BE2C (cell line): ENCODE measurements around the gene VASH1.
A peak's percentile ranks its signal among the peaks of the same experiment; 100 is the strongest.

Experiments
- DNase-seq: peaks from one replicate; pipeline ENCODE4 v3.0.0-alpha.2; 2020
- H3K27me3 ChIP-seq: fragments of 250-450 bp; sonication (Bioruptor Pico); 2 replicates; pipeline ENCODE4 v1.5.1; 2020; ENCODE audit warnings: mild to moderate bottlenecking
- H3K36me3 ChIP-seq: fragments of 250-450 bp; sonication (Bioruptor Pico); 2 replicates; pipeline ENCODE4 v1.5.1; 2020; ENCODE audit warnings: mild to moderate bottlenecking
- H3K4me1 ChIP-seq: fragments of 250-450 bp; sonication (Bioruptor Pico); 2 replicates; pipeline ENCODE4 v1.5.1; 2020
- H3K4me3 ChIP-seq: 2 replicates; pipeline ENCODE4 v1.5.1; 2011; ENCODE audit warnings: low read depth, low read length
- H3K9me3 ChIP-seq: fragments of 250-450 bp; sonication (Bioruptor Pico); 2 replicates; pipeline ENCODE4 v1.5.1; 2020
- TF ChIP-seq, protein P1 (sequence below): IDR thresholded peaks from 2 replicates; pipeline ENCODE4 v1.5.1; 2012; ENCODE audit warnings: mild to moderate bottlenecking, low read depth, low read length

The VASH1 gene

DNA sequence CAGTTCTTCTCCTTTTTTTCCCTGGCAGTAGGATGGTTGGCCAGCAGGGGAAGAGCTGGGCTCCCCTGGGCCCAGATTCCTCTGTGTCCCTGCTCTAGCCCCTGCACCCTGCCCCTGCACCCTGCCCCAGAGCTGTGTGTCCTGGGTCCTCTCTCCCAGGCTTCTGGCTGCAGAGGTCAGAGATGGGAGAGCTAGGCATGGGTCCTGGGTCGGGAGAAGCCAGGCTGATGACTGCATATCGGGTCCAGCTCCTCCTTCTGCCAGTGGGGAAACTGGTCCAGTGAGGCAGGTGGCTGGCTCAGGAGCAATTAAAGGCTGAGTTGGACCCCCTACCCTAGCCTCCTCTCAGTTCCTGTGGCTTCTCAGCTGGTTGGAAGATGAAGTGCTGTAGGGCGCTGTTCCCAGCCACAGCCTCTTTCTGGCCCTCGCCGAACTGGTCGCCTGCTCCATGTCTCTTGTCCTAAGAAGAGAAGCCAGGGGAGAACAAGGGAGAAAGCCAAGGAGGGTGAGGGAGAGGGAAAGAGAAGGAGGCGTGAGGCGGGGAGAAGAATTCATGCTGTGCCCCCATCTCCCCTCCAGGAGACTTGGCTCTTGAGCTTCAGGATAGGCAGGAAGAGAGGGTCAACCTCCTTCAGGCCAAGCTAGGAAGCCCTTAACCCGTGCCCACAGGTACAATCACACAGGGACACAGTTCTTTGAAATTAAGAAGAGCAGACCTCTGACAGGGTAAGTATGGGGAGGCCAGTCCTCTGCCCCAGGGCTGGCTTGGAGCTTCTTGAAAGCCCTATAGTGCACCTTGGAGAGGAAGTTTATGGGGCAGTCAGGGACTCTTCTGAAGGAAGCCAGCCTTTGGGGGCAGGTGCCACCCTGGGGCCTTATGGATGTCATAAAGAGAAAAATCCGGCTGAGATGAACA, 9.5 kb downstream of the VASH1 start:
- no peak overlapping the region for H3K4me3 ChIP-seq
- DNase-seq = no peak
- TF ChIP-seq, protein P1, sequence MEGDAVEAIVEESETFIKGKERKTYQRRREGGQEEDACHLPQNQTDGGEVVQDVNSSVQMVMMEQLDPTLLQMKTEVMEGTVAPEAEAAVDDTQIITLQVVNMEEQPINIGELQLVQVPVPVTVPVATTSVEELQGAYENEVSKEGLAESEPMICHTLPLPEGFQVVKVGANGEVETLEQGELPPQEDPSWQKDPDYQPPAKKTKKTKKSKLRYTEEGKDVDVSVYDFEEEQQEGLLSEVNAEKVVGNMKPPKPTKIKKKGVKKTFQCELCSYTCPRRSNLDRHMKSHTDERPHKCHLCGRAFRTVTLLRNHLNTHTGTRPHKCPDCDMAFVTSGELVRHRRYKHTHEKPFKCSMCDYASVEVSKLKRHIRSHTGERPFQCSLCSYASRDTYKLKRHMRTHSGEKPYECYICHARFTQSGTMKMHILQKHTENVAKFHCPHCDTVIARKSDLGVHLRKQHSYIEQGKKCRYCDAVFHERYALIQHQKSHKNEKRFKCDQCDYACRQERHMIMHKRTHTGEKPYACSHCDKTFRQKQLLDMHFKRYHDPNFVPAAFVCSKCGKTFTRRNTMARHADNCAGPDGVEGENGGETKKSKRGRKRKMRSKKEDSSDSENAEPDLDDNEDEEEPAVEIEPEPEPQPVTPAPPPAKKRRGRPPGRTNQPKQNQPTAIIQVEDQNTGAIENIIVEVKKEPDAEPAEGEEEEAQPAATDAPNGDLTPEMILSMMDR = no peak
- no peaks in the 10 kb centered on the region for H3K9me3 ChIP-seq
- H3K27me3 ChIP-seq = no peaks in the 10 kb centered on the region
- no peaks in the 10 kb centered on the region for H3K36me3 ChIP-seq
- peaks cover 18% of the 10 kb centered on the region for H3K4me1 ChIP-seq

DNA sequence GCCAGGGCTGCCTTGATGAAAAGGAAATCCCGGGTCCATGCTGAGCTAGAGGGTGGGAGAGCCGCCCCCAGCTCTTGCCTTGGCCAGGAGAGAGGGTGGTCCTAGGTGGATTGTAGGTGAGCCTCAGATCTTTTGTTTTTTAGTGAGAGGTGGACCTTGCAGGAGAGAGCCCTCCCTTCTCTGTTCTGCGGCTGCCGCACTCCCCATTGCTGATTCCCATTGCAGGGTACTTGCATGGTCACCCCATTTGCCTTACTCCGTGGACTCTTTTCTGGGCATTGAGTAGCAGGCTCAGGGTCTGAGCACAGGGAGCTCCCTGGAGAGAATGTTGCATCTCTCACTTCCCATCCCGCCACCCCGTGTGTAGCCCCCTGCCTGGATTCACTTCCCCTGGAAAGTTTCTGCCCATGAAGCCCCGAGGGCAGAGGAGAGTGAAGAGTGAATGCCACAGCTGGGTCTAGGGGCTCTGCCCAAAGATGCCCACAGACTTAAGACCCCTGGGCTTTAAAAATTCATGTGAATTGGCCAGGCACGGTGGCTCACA, 10.2 kb downstream of the VASH1 start:
- Histone ChIP-seq H3K4me3 (no peak overlapping the region), H3K9me3 (no peaks in the 10 kb centered on the region), H3K27me3 (no peaks in the 10 kb centered on the region), H3K36me3 (no peaks in the 10 kb centered on the region), H3K4me1 (peaks cover 18% of the 10 kb centered on the region)
- TF ChIP-seq, protein P1 = no peak
- no peak for DNase-seq

DNA sequence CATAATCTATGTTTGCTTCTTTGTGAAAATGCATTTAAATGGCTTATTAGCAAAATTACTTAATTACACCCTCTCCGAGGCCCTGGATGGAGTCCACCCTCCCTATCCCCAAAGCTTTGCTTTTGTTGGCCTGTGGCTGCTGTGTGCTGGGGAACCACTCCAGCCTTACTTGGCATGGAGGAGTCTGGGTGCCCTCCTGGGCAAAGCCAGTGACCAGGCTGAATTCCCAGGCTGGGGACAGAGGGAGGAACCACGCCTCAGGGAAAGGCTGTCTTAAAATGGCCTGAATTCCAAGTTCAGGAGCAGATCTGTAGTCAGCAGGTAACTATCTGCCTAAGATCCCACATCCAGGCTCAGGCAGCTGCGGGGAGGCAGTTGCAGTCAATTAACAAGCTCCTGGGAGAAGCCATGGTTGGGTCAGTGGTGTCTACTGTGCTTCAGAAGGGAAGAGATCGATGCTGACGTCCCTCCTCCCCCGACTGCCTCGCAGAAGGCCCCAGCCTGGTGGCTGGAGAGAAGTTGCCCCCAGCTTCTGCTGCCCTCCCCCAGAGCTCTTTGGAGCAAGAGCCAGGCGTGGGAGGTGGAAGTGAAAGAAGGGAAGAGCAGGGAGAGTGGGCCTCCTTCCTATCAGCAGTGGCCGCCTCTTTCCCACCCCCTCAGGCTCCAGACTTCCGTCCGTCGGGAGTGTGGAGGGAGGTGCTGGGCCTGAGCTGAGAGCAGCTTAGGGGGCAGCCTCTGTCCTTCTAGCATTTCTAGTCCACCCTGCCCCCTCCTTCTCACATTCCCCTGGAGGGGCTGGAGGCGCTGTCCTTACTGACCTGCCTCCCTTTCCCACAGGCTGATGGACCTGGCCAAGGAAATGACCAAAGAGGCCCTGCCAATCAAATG, 11.3 kb downstream of the VASH1 start:
- H3K9me3 ChIP-seq = no peaks in the 10 kb centered on the region
- H3K4me3 ChIP-seq = no peak overlapping the region
- DNase-seq = peak; percentile 46
- H3K36me3 ChIP-seq = no peaks in the 10 kb centered on the region
- TF ChIP-seq, protein P1 = no peak
- no peaks in the 10 kb centered on the region for H3K27me3 ChIP-seq
- peaks cover 18% of the 10 kb centered on the region for H3K4me1 ChIP-seq

DNA sequence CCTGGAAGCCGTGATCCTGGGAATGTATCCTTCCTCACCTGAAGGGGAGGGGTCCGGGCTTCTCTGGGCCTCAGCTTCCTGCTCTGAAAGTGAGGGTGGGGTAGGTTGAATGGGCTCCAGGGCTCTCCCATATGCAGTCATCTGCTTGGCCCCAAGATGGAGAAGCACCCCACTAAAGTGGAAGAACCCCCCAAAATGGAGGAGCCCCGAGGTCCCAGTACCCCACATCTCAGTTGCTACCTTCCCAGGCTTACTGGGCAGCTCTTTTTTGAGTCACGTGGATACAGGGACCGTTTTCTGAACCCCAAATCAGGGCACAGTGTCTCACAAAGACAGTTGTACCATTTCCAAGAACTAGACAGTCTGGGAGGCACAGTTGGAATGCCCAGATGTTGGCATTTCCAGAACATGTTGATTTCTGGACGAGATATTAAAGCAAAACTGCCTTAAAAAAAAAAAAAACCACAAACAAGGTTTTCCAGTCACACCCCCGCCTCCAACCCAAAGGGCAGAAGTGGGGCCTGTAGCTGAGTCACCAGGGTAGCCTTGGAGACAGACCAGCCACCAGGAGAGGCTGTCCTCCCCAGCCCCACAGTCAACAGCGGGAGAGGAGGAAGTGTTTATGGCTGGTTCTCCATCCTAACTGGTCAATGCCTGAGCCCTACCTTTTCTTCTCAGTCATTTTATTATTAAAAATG, 12.1 kb downstream of the VASH1 start:
- TF ChIP-seq, protein P1 = no peak
- Histone ChIP-seq H3K4me1 (peaks cover 12% of the 10 kb centered on the region), H3K9me3 (no peaks in the 10 kb centered on the region), H3K4me3 (no peak overlapping the region), H3K27me3 (no peaks in the 10 kb centered on the region), H3K36me3 (no peaks in the 10 kb centered on the region)
- no peak for DNase-seq

- Histone ChIP-seq H3K9me3 (no peaks in the 10 kb centered on the region), H3K36me3 (no peaks in the 10 kb centered on the region), H3K4me1 (peaks cover 17% of the 10 kb centered on the region), H3K4me3 (no peak overlapping the region), H3K27me3 (no peaks in the 10 kb centered on the region)
- TF ChIP-seq, protein P1 = no peak
- no peak for DNase-seq
Observed at GRCh38 chr14:76773956-76774820, 12.9 kb downstream of the VASH1 start.
